IMR-90 (cell line): ENCODE measurements around the gene MGLL. TPM values are rescaled to one million over a fixed set of nuclear protein-coding genes. Genes with fewer than 3 reads are reported as not detected.

ENCODE experiments used
- ATAC-seq: fragments of 200-7000 bp; cut with Tn5 transposase; 2 replicates; pipeline ENCODE4 v1.9.1; 2020; ENCODE audit warnings: low read depth, mild to moderate bottlenecking, moderate library complexity
- BruUV-seq: library from RNA; stranded (reverse); fragments of 400-500 nt; replicated peaks from 2 replicates; lab custom pipeline; 2021; lab: Mats Ljungman, UMichigan
- CTCF ChIA-PET: fragments of 300-600 bp; formaldehyde crosslinking; extraction: SDS; loops from one replicate; lab custom pipeline; 2021; ENCODE audit warnings: antibody characterized with exemption; lab: Yijun Ruan, JAX
- POLR2A ChIA-PET: fragments of 300-600 bp; sonication (Branson Sonifier 250); formaldehyde crosslinking; loops from one replicate; lab custom pipeline; 2022; ENCODE audit warnings: antibody characterized with exemption; ENCODE audit not compliant: unreplicated experiment; lab: Charles Lee
- DNase-seq: peaks from one replicate; pipeline ENCODE4 v3.0.0; 2013
- H2AFZ ChIP-seq: replicated peaks from 2 replicates; pipeline ENCODE3; 2013; ENCODE audit warnings: low read length, mild to moderate bottlenecking; ENCODE audit not compliant: poor library complexity
- H2AK5ac ChIP-seq: 2 replicates; pipeline ENCODE4 v1.6.1; 2013; ENCODE audit warnings: low read depth, low read length, inconsistent platforms
- H2AK9ac ChIP-seq: replicated peaks from 2 replicates; pipeline ENCODE3; 2013; ENCODE audit warnings: mild to moderate bottlenecking, low read depth, low read length, moderate library complexity; ENCODE audit not compliant: poor library complexity
- H2BK120ac ChIP-seq: 2 replicates; pipeline ENCODE4 v1.6.1; 2013; ENCODE audit warnings: low read depth, low read length, inconsistent platforms
- H2BK15ac ChIP-seq: 3 replicates; pipeline ENCODE4 v1.6.1; 2013; ENCODE audit warnings: low read depth, low read length, inconsistent platforms
- H2BK20ac ChIP-seq: 2 replicates; pipeline ENCODE4 v1.6.1; 2013; ENCODE audit warnings: low read depth, mild to moderate bottlenecking, inconsistent platforms, low read length, moderate library complexity
- H2BK5ac ChIP-seq: 2 replicates; pipeline ENCODE4 v1.6.1; 2013; ENCODE audit warnings: mild to moderate bottlenecking, low read depth, low read length, inconsistent platforms; ENCODE audit not compliant: poor library complexity, severe bottlenecking
- H3K14ac ChIP-seq: replicated peaks from 2 replicates; pipeline ENCODE4 v1.6.1; 2013; ENCODE audit warnings: low read depth, low read length, inconsistent platforms
- H3K18ac ChIP-seq: 2 replicates; pipeline ENCODE4 v1.6.1; 2013; ENCODE audit warnings: low read depth, low read length, control low read depth
- H3K23ac ChIP-seq: 2 replicates; pipeline ENCODE4 v1.6.1; 2013; ENCODE audit warnings: low read depth, low read length, inconsistent platforms
- H3K27ac ChIP-seq: 2 replicates; pipeline ENCODE4 v1.5.1; 2013; ENCODE audit warnings: mild to moderate bottlenecking, control low read depth, low read length; ENCODE audit not compliant: insufficient read depth
- H3K27me3 ChIP-seq: 2 replicates; pipeline ENCODE4 v1.6.1; 2013; ENCODE audit warnings: low read length; ENCODE audit not compliant: control insufficient read depth, insufficient read depth
- H3K36me3 ChIP-seq: 2 replicates; pipeline ENCODE4 v1.6.1; 2013; ENCODE audit warnings: low read length, mixed read lengths; ENCODE audit not compliant: control insufficient read depth, insufficient read depth
- H3K4ac ChIP-seq: 2 replicates; pipeline ENCODE4 v1.6.1; 2013; ENCODE audit warnings: low read depth, low read length, inconsistent platforms
- H3K4me1 ChIP-seq: 2 replicates; pipeline ENCODE4 v1.6.1; 2013; ENCODE audit warnings: low read length, mixed read lengths; ENCODE audit not compliant: control insufficient read depth, insufficient read depth
- H3K4me2 ChIP-seq: 2 replicates; pipeline ENCODE4 v1.6.1; 2013; ENCODE audit warnings: low read depth, mild to moderate bottlenecking, control low read depth, low read length, moderate library complexity
- H3K4me3 ChIP-seq: 2 replicates; pipeline ENCODE4 v1.5.1; 2013; ENCODE audit warnings: low read depth, mild to moderate bottlenecking, control low read depth, low read length, moderate library complexity; ENCODE audit not compliant: insufficient read depth
- H3K56ac ChIP-seq: 2 replicates; pipeline ENCODE4 v1.6.1; 2013; ENCODE audit warnings: low read length, inconsistent platforms; ENCODE audit not compliant: insufficient read depth; ENCODE audit errors: extremely low read depth
- H3K79me1 ChIP-seq, 2 experiments: 2 replicates each; pipeline ENCODE4 v1.6.1; 2013; ENCODE audit warnings: low read length in 2 of 2, inconsistent platforms in 1 of 2, low read depth in 1 of 2
- H3K9ac ChIP-seq: 2 replicates; pipeline ENCODE4 v1.6.1; 2013; ENCODE audit warnings: low read depth, low read length, control low read depth
- H3K9me1 ChIP-seq: 2 replicates; pipeline ENCODE4 v1.6.1; 2013; ENCODE audit warnings: low read length, inconsistent platforms; ENCODE audit not compliant: insufficient read depth
- H3K9me3 ChIP-seq: 2 replicates; pipeline ENCODE4 v1.6.1; 2013; ENCODE audit warnings: low read length; ENCODE audit not compliant: control insufficient read depth, insufficient read depth
- H4K20me1 ChIP-seq: 2 replicates; pipeline ENCODE4 v1.6.1; 2013; ENCODE audit warnings: low read length, inconsistent platforms; ENCODE audit not compliant: insufficient read depth
- H4K5ac ChIP-seq: 2 replicates; pipeline ENCODE4 v1.6.1; 2013; ENCODE audit warnings: mild to moderate bottlenecking, low read depth, low read length, control low read depth
- H4K8ac ChIP-seq, 2 experiments: 2 replicates each; pipeline ENCODE4 v1.6.1; 2013; ENCODE audit warnings: low read depth in 2 of 2, low read length in 2 of 2, control low read depth in 1 of 2, inconsistent platforms in 1 of 2
- H4K91ac ChIP-seq: 2 replicates; pipeline ENCODE4 v1.6.1; 2013; ENCODE audit warnings: low read depth, low read length, inconsistent platforms; ENCODE audit not compliant: insufficient read depth
- RCOR1 ChIP-seq: IDR thresholded peaks from 2 replicates; pipeline ENCODE4 v1.6.1; 2012; ENCODE audit warnings: mild to moderate bottlenecking, low read length, improper control_type of control experiment; ENCODE audit not compliant: insufficient replicate concordance
- WGBS, 2 experiments: methylation state at CpG; one replicate each; pipeline versions ENCODE4 v1.1.5 to v1.1.7; 2013; ENCODE audit warnings: missing lambda C conversion rate in 2 of 2; ENCODE audit not compliant: insufficient read length in 1 of 2; ENCODE audit errors: extremely low coverage in 2 of 2; 5-methylcytosine and 5-hydroxymethylcytosine counted together
- dilution Hi-C: fragments of 300-500 bp; cut with HindIII; formaldehyde crosslinking; loops from one replicate; pipeline ENCODE4 v1.14.3; 2018; ENCODE audit warnings: low sequenced_read_pairs; ENCODE audit not compliant: unreplicated experiment
- in situ Hi-C: fragments of 300-500 bp; cut with MboI; formaldehyde crosslinking; loops from 3 replicates; pipeline ENCODE4 v1.14.3; 2019; ENCODE audit warnings: low sequenced_read_pairs, inconsistent platforms, mixed read lengths
- intact Hi-C: fragments of 100-400 bp; cut with micrococcal nuclease; formaldehyde crosslinking; loops from 2 replicates; pipeline ENCODE4 v1.10.0; 2022
- polyA plus RNA-seq, 3 experiments: library from polyadenylated mRNA; depleted of rRNA; stranded (reverse); fragments of >200 nt; gene quantifications; 2 replicates each; pipeline ENCODE4 v1.2.3, GENCODE V29; 2012; ENCODE audit warnings: low replicate concordance in 1 of 3
- total RNA-seq: library from RNA; depleted of rRNA; stranded (reverse); fragments of >200 nt; gene quantifications from 2 replicates; pipeline ENCODE4 v1.2.3, GENCODE V29; 2012
- TF ChIP-seq, protein P1 (sequence below): conservative IDR thresholded peaks from 2 replicates; pipeline ENCODE4 v1.5.1; 2012; ENCODE audit warnings: mild to moderate bottlenecking, low read depth, low read length, improper control_type of control experiment

The MGLL gene
- total and polyA plus RNA-seq, 2 of the 4 experiments (the other 2 are of a cell fraction) = 23.7 to 60.6 TPM

DNA sequence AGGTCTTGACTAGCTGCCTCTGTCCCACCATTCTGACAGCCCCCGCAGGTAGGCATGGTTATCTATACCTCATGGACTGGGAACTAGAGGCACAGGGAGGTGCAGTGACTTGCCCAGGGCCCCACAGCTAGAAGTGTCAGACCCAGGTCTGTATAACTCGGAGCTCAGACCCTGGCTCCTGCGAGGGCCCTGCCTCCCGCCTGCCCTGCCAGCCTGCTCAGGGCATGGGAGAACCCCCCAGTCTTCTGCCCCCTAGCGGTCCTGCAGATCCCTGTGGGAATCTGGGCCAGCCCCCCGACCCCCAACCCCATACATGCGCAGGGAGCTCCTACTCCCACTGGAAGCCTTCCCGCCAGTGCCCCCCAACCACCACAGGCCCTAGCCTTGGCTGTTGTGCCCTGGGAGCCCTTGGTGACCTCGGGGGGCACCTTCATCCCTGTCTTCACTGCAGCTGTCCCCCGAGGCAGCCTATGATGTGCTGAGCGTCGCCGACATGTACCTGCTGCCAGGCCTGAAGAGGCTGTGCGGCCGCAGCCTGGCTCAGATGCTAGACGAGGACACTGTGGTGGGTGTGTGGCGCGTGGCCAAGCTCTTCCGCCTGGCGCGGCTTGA is 142.7 kb downstream of the MGLL start:
- Histone ChIP-seq H3K9ac (no peak overlapping the region), H2BK15ac (no peak overlapping the region), H3K79me1 (peaks cover 4 to 5% of the 10 kb centered on the region in 2 experiments), H3K56ac (no peak overlapping the region), H3K9me3 (no peaks in the 10 kb centered on the region), H2BK120ac (no peak overlapping the region), H4K8ac (no peak overlapping the region), H3K9me1 (0 out of 2 replicates have a peak, but pooled peaks cover 2% of the 10 kb centered on the region), H3K4me3 (no peak overlapping the region), H3K23ac (no peak overlapping the region), H2BK20ac (no peak overlapping the region), H3K4ac (no peak overlapping the region), H3K4me1 (no peaks in the 10 kb centered on the region), H3K27me3 (no peaks in the 10 kb centered on the region), H2AK5ac (no peak overlapping the region), H3K36me3 (peaks cover 31% of the 10 kb centered on the region), H4K5ac (no peak overlapping the region), H3K14ac (no peak overlapping the region), H3K27ac (no peak overlapping the region), H2AFZ (no peak overlapping the region), H3K4me2 (no peak overlapping the region), H2BK5ac (no peak overlapping the region), H4K20me1 (no peaks in the 10 kb centered on the region), H4K91ac (no peak overlapping the region), H3K18ac (no peak overlapping the region), H2AK9ac (no peak overlapping the region)
- CTCF ChIA-PET = interaction anchor here (0.6 to 1.3 kb wide), 2 partner anchors 21 to 995 kb away, joined by 3 read pairs; no protein-coding TSS in a partner anchor
- DNase-seq (no peak), ATAC-seq (no peak)
- POLR2A ChIA-PET = no interaction called here
- TF ChIP-seq RCOR1 = no peak
- TF ChIP-seq, protein P1, sequence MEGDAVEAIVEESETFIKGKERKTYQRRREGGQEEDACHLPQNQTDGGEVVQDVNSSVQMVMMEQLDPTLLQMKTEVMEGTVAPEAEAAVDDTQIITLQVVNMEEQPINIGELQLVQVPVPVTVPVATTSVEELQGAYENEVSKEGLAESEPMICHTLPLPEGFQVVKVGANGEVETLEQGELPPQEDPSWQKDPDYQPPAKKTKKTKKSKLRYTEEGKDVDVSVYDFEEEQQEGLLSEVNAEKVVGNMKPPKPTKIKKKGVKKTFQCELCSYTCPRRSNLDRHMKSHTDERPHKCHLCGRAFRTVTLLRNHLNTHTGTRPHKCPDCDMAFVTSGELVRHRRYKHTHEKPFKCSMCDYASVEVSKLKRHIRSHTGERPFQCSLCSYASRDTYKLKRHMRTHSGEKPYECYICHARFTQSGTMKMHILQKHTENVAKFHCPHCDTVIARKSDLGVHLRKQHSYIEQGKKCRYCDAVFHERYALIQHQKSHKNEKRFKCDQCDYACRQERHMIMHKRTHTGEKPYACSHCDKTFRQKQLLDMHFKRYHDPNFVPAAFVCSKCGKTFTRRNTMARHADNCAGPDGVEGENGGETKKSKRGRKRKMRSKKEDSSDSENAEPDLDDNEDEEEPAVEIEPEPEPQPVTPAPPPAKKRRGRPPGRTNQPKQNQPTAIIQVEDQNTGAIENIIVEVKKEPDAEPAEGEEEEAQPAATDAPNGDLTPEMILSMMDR = peak; percentile 21; the same call in 1 of the 2 replicates
- 63% methylated on average over 2 of the region's 21 CpGs; no CpG with 5 or more reads in 1 of the 2 experiments for WGBS, 2 experiments
- in situ Hi-C loops (no loop called here), intact Hi-C loops (no loop called here), dilution Hi-C loops (no loop called here)
- BruUV-seq = no TSS peak
